Right ventricle myocardium inferior (tissue), 1 donor: Measurements from ENCODE around the gene ZCCHC18. TPM values are rescaled to one million over a fixed set of nuclear protein-coding genes. Genes with fewer than 3 reads are reported as not detected.
A peak's percentile ranks its signal among the peaks of the same experiment; 100 is the strongest.

ENCODE experiments used
- ATAC-seq: fragments of 200-7000 bp; cut with Tn5 transposase; one replicate; pipeline ENCODE4 v1.9.1; 2020; ENCODE audit warnings: mild to moderate bottlenecking, moderate library complexity
- DNase-seq: peaks from one replicate; pipeline ENCODE4 v3.0.0; 2021; ENCODE audit errors: missing footprints
- intact Hi-C: fragments of 100-400 bp; cut with DNase I; formaldehyde crosslinking; loops from one replicate; pipeline ENCODE4 v1.11.0; 2022
- total RNA-seq: library from RNA; stranded (reverse); fragmentation: NEBNext Ultra II Directional; extraction: Animal tissue kit (Norgen Biotek cat#: 25700); gene quantifications from one replicate; pipeline ENCODE4 v1.2.1, GENCODE V29; 2021
- donor health status: DM: no; HTN: yes; CAD: no; lungs with severe emphysema.

ZCCHC18 gene
- total RNA-seq, 1 donor from 2014 or later, result 0.22 TPM

GRCh38 chrX:104118765-104119164, 6.4 kb downstream of the ZCCHC18 start:
- DNase-seq (no peak), ATAC-seq (no peak)
- intact Hi-C loops, result no loop called here

GRCh38 chrX:104122829-104123228, 10.5 kb downstream of the ZCCHC18 start:
- no peak for DNase-seq
- ATAC-seq, result no peak
- intact Hi-C loops, result no loop called here

GRCh38 chrX:104126856-104127255, 14.5 kb downstream of the ZCCHC18 start:
- intact Hi-C loops, result no loop called here
- ATAC-seq, result no peak

GRCh38 chrX:104130808-104131207, 18.5 kb downstream of the ZCCHC18 start:
- ATAC-seq, result no peak
- intact Hi-C loops, result no loop called here
- DNase-seq, result no peak

More at GRCh38 chrX:104126856-104127255, 14.5 kb downstream of the ZCCHC18 start:
- no peak for DNase-seq

- intact Hi-C loops, result no loop called here
- DNase-seq (no peak), ATAC-seq (no peak)
Observed at GRCh38 chrX:104134583-104135261, 22.4 kb downstream of the ZCCHC18 start.

- DNase-seq (no peak), ATAC-seq (no peak)
- intact Hi-C loops, result loop anchor here (2.0 kb wide), 1 partner anchor 37 kb away; no protein-coding TSS in a partner anchor
Observed at GRCh38 chrX:104135677-104136076, 23.4 kb downstream of the ZCCHC18 start.

GRCh38 chrX:104136241-104137019, 24.1 kb downstream of the ZCCHC18 start:
- DNase-seq (no peak), ATAC-seq (peak; percentile 87)
- intact Hi-C loops, result loop anchor here (2.0 kb wide), 1 partner anchor 38 kb away; no protein-coding TSS in a partner anchor

GRCh38 chrX:104137496-104137895, 25.2 kb downstream of the ZCCHC18 start:
- DNase-seq, result no peak
- intact Hi-C loops, result loop anchor here (2.0 kb wide), 1 partner anchor 39 kb away; no protein-coding TSS in a partner anchor

GRCh38 chrX:104141087-104141760, 28.9 kb downstream of the ZCCHC18 start:
- intact Hi-C loops, result no loop called here
- ATAC-seq, result no peak
- DNase-seq, result no peak

More at GRCh38 chrX:104137496-104137895, 25.2 kb downstream of the ZCCHC18 start:
- no peak for ATAC-seq

GRCh38 chrX:104151037-104151436, 38.7 kb downstream of the ZCCHC18 start:
- intact Hi-C loops, result no loop called here
- ATAC-seq (no peak), DNase-seq (no peak)

- ATAC-seq, result peak; percentile 96
- peak; percentile 86 for DNase-seq
- intact Hi-C loops, result no loop called here
Observed at GRCh38 chrX:104156630-104157529, 44.6 kb downstream of the ZCCHC18 start, which contains the start of gene SLC25A53. SLC25A53 (minus strand) TSS chrX:104157009; CDS start chrX:104105257, 51,752 bp downstream.

Other genes with a start within 250 kb of the ZCCHC18 start
- 0.27 TPM for gene TMSB15B, start 149.9 kb upstream of the ZCCHC18 start, total RNA-seq
- gene H2BW1, start 98.8 kb upstream of the ZCCHC18 start, total RNA-seq, result not detected
- gene H2BW2, start 72.6 kb upstream of the ZCCHC18 start, total RNA-seq, result not detected
- gene TMSB15C, start 36.3 kb upstream of the ZCCHC18 start, total RNA-seq, result 0.19 TPM
- 11.8 TPM for gene SLC25A53, start 44.5 kb downstream of the ZCCHC18 start, total RNA-seq
- gene FAM199X, start 53.9 kb downstream of the ZCCHC18 start, total RNA-seq, result 10.7 TPM
- not detected for gene ESX1, start 142.4 kb downstream of the ZCCHC18 start, total RNA-seq